IPS DF 6.9 (cell line): ENCODE measurements around the gene PTPRN2.

Experiments used
- DNase-seq: peaks from one replicate; pipeline ENCODE4 v3.0.0-alpha.2; 2013; ENCODE audit warnings: low read depth, low spot score
- H3K27ac ChIP-seq: one replicate; pipeline ENCODE4 v1.5.1; 2013; ENCODE audit warnings: low read length, control low read depth
- H3K27me3 ChIP-seq: 2 replicates; pipeline ENCODE4 v1.6.1; 2013; ENCODE audit warnings: mild to moderate bottlenecking, low read length; ENCODE audit not compliant: control insufficient read depth, insufficient read depth
- H3K36me3 ChIP-seq: 2 replicates; pipeline ENCODE4 v1.6.1; 2013; ENCODE audit warnings: low read length; ENCODE audit not compliant: control insufficient read depth, insufficient read depth
- H3K4me1 ChIP-seq: 2 replicates; pipeline ENCODE4 v1.6.1; 2013; ENCODE audit warnings: low read length; ENCODE audit not compliant: control insufficient read depth, insufficient read depth
- H3K4me3 ChIP-seq: 2 replicates; pipeline ENCODE4 v1.5.1; 2013; ENCODE audit warnings: mild to moderate bottlenecking, low read length
- H3K9me3 ChIP-seq: 2 replicates; pipeline ENCODE4 v1.6.1; 2013; ENCODE audit warnings: low read length, inconsistent platforms; ENCODE audit not compliant: control insufficient read depth, insufficient read depth
- WGBS: extraction: QIAGEN DNeasy Blood & Tissue Kit; methylation state at CpG from one replicate; pipeline ENCODE4 v1.1.7; 2013; ENCODE audit warnings: mixed read lengths, missing lambda C conversion rate; ENCODE audit not compliant: insufficient read length, insufficient coverage; 5-methylcytosine and 5-hydroxymethylcytosine counted together

Gene PTPRN2

GRCh38 chr7:157554393-157555238 lies 1033.0 kb downstream of the PTPRN2 start:
- Histone ChIP-seq H3K27me3 (no peaks in the 10 kb centered on the region), H3K4me1 (no peaks in the 10 kb centered on the region), H3K36me3 (no peaks in the 10 kb centered on the region), H3K27ac (no peak overlapping the region), H3K4me3 (no peak overlapping the region), H3K9me3 (peaks cover 26% of the 10 kb centered on the region)
- DNase-seq: no peak
- WGBS: no CpG with 5 or more reads among the region's 28 CpGs

- Histone ChIP-seq H3K27ac (no peak overlapping the region), H3K4me1 (no peaks in the 10 kb centered on the region), H3K27me3 (no peaks in the 10 kb centered on the region), H3K36me3 (no peaks in the 10 kb centered on the region), H3K9me3 (peaks cover 23% of the 10 kb centered on the region), H3K4me3 (no peak overlapping the region)
- WGBS: no CpG with 5 or more reads among the region's 18 CpGs
- DNase-seq: no peak
Measured at GRCh38 chr7:157553256-157553655, 1034.4 kb downstream of the PTPRN2 start.

- Histone ChIP-seq H3K27me3 (no peaks in the 10 kb centered on the region), H3K4me3 (no peak overlapping the region), H3K36me3 (no peaks in the 10 kb centered on the region; the same call in 1 of the 2 replicates), H3K4me1 (no peaks in the 10 kb centered on the region), H3K9me3 (peaks cover 26% of the 10 kb centered on the region), H3K27ac (no peak overlapping the region)
- no peak for DNase-seq
- WGBS: no CpG with 5 or more reads among the region's 26 CpGs
Measured at GRCh38 chr7:157552295-157552993, 1035.2 kb downstream of the PTPRN2 start.

GRCh38 chr7:157551325-157552070 lies 1036.1 kb downstream of the PTPRN2 start:
- no peaks in the 10 kb centered on the region for H3K4me1 ChIP-seq
- WGBS: no CpG with 5 or more reads among the region's 13 CpGs
- H3K27me3 ChIP-seq: no peaks in the 10 kb centered on the region
- no peaks in the 10 kb centered on the region; the same call in 1 of the 2 replicates for H3K36me3 ChIP-seq
- H3K9me3 ChIP-seq: peaks cover 25% of the 10 kb centered on the region
- no peak overlapping the region for H3K4me3 ChIP-seq
- no peak for DNase-seq
- no peak overlapping the region for H3K27ac ChIP-seq

GRCh38 chr7:157550300-157551275 lies 1037.0 kb downstream of the PTPRN2 start:
- WGBS: no CpG with 5 or more reads among the region's 31 CpGs
- Histone ChIP-seq H3K9me3 (peaks cover 26% of the 10 kb centered on the region), H3K27me3 (no peaks in the 10 kb centered on the region)

GRCh38 chr7:157549612-157550299 lies 1037.9 kb downstream of the PTPRN2 start:
- no peak for DNase-seq
- no peak overlapping the region for H3K27ac ChIP-seq
- H3K36me3 ChIP-seq: no peaks in the 10 kb centered on the region; the same call in 1 of the 2 replicates
- H3K4me3 ChIP-seq: no peak overlapping the region
- no CpG with 5 or more reads among the region's 22 CpGs for WGBS
- no peaks in the 10 kb centered on the region for H3K4me1 ChIP-seq
- peaks cover 31% of the 10 kb centered on the region for H3K9me3 ChIP-seq
- H3K27me3 ChIP-seq: no peaks in the 10 kb centered on the region

More at GRCh38 chr7:157550300-157551275, 1037.0 kb downstream of the PTPRN2 start:
- no peaks in the 10 kb centered on the region for H3K4me1 ChIP-seq
- DNase-seq: no peak
- H3K27ac ChIP-seq: no peak overlapping the region
- H3K4me3 ChIP-seq: no peak overlapping the region
- H3K36me3 ChIP-seq: no peaks in the 10 kb centered on the region; the same call in 1 of the 2 replicates

- H3K36me3 ChIP-seq: no peaks in the 10 kb centered on the region; the same call in 1 of the 2 replicates
- no peak for DNase-seq
- H3K9me3 ChIP-seq: peaks cover 33% of the 10 kb centered on the region
- WGBS: no CpG with 5 or more reads among the region's 24 CpGs
- H3K4me3 ChIP-seq: no peak overlapping the region
- no peaks in the 10 kb centered on the region for H3K27me3 ChIP-seq
- H3K27ac ChIP-seq: no peak overlapping the region
- H3K4me1 ChIP-seq: no peaks in the 10 kb centered on the region
Measured at GRCh38 chr7:157548691-157549303, 1038.8 kb downstream of the PTPRN2 start.

- Histone ChIP-seq H3K4me1 (no peaks in the 10 kb centered on the region), H3K4me3 (no peak overlapping the region; the same call in 1 of the 2 replicates), H3K27me3 (no peaks in the 10 kb centered on the region), H3K36me3 (no peaks in the 10 kb centered on the region; the same call in 1 of the 2 replicates), H3K9me3 (peaks cover 36% of the 10 kb centered on the region), H3K27ac (no peak overlapping the region)
- no peak for DNase-seq
- no CpG with 5 or more reads among the region's 23 CpGs for WGBS
Measured at GRCh38 chr7:157547611-157548010, 1040.0 kb downstream of the PTPRN2 start.

- no peak overlapping the region for H3K4me3 ChIP-seq
- no CpG with 5 or more reads among the region's 7 CpGs for WGBS
- no peaks in the 10 kb centered on the region; the same call in 1 of the 2 replicates for H3K36me3 ChIP-seq
- H3K27ac ChIP-seq: no peak overlapping the region
- DNase-seq: no peak
- peaks cover 36% of the 10 kb centered on the region for H3K9me3 ChIP-seq
- no peaks in the 10 kb centered on the region for H3K27me3 ChIP-seq
- H3K4me1 ChIP-seq: no peaks in the 10 kb centered on the region
Measured at GRCh38 chr7:157547102-157547501, 1040.5 kb downstream of the PTPRN2 start.
